ENCODE results near the gene FHIT. TPM values are rescaled to one million over a fixed set of nuclear protein-coding genes. Genes with fewer than 3 reads are reported as not detected.

The FHIT gene
- total RNA-seq, 4 donors from 2014 or later = 4.4 to 10.6 (median 8.4) TPM

GRCh38 chr3:61278713-61279112, 27.5 kb upstream of the FHIT start:
- no peak for TF ChIP-seq CTCF (IDR thresholded peaks at IDR 0.05; ENCODE audit: low read depth)

- TF ChIP-seq CTCF (IDR thresholded peaks at IDR 0.05; ENCODE audit: low read depth) = no peak
These were observed 26.2 kb upstream of the FHIT start for GRCh38 chr3:61277411-61277810.

- TF ChIP-seq CTCF (IDR thresholded peaks at IDR 0.05; ENCODE audit: low read depth) = no peak
These were observed 18.2 kb upstream of the FHIT start for GRCh38 chr3:61269435-61269834.

- no peak for TF ChIP-seq CTCF (IDR thresholded peaks at IDR 0.05; ENCODE audit: low read depth)
These were observed 17.4 kb upstream of the FHIT start for GRCh38 chr3:61268644-61269043.

- no peak for TF ChIP-seq CTCF (IDR thresholded peaks at IDR 0.05; ENCODE audit: low read depth)
These were observed 13.0 kb upstream of the FHIT start for GRCh38 chr3:61264281-61264680.

GRCh38 chr3:61257148-61257547, 5.9 kb upstream of the FHIT start:
- no peak for TF ChIP-seq CTCF (IDR thresholded peaks at IDR 0.05; ENCODE audit: low read depth)

- no peak for TF ChIP-seq CTCF (IDR thresholded peaks at IDR 0.05; ENCODE audit: low read depth)
These were observed 2.5 kb upstream of the FHIT start for GRCh38 chr3:61253756-61254155.

Data from subcutaneous adipose tissue (tissue), 4 donors.